ENCODE results near the gene GDPD2.

Gene GDPD2

GRCh38 chrX:70476166-70476933 is 53.2 kb downstream of the GDPD2 start:
- no peak for DNase-seq

GRCh38 chrX:70476934-70477733 is 54.0 kb downstream of the GDPD2 start:
- no peak for DNase-seq

DNA sequence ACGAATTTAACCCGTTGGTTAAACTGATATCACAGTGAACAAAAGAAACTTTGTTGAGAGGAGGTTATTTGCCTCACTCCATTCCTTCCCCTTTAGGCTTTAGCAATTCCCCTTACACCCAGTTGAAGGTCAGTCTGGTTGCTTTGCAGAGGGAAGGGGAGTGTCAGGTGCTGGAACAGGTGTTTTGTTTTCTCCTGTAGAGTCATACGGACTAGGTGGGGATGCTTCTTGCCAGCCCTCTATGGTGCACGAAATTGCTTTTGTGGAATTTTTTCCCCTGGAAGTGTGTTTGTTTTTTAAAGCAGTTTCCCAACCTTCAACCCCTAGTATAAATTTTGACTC is 54.6 kb downstream of the GDPD2 start:
- no peak for DNase-seq

DNA sequence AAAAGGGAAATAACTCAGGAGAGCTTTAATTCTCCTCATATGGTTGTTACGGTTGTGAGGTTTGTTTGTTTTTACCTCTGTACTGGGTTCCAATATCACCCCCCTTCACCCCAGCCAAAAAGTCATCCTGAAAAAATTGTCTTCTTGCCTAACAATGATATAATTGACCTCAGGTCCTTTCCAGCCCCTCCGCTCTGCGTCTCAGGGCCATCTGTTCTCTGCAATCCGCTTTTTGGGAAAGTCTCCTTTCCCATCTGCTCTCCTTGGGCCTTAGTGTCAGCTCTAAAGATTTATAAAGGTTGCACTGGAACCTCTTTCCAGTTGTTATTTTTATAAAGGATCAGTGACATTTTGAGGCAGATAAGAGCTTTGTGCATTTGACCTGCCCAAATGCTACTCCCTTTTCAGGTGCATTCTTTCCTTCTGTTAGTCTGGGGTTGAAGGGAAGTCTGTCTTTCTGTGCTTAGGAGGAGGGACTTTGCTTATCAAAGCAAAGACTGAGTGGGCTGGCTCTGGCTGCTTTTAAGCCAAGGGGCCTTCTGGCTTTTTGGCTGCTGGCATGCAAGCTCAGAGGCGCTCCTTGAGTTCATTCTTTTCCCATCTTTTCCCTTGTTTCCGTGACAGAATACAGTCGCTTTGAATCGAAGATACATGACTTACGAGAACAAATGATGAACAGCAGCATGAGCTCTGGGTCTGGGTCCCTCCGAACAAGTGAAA is 55.6 kb downstream of the GDPD2 start:
- no peak for DNase-seq

GRCh38 chrX:70479247-70479921 is 56.3 kb downstream of the GDPD2 start:
- DNase-seq = no peak

DNA sequence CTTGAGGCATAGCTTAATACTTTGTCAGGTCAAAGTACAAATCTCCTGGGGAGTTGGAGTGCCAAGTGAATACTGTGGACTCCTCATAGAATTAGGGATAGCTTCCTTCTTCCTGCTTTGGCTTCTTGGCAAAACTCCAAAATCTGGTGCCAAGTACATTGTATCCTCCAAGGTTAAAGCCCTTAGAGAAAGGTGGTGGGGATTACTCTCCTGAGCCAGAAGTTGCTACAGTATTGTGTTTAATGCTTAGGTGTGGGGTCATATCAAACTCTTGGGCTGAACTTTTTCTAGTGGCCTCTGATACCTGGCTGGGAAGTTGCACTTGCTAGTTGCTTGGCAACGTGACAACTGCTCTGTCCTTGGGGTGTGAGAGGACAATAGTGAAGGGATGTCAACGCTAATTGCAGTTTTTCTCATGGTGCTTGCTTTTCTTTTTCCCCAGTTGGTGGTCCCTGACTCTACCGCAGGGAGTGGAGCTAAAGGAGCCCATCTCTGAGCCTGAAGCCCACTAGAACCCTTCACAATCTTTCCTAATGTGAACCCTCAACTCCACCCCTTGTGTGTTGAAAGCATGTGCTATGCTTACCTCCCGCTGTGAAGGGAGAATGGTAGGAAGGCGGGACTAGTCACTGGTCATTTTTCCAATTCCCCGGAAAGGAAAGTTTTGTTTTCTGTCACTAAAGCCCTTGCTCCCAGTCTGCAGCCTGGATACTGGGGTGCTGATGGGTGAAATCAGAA is 57.0 kb downstream of the GDPD2 start:
- no peak for DNase-seq

GRCh38 chrX:70480660-70481018 is 57.5 kb downstream of the GDPD2 start:
- DNase-seq = no peak

DNA sequence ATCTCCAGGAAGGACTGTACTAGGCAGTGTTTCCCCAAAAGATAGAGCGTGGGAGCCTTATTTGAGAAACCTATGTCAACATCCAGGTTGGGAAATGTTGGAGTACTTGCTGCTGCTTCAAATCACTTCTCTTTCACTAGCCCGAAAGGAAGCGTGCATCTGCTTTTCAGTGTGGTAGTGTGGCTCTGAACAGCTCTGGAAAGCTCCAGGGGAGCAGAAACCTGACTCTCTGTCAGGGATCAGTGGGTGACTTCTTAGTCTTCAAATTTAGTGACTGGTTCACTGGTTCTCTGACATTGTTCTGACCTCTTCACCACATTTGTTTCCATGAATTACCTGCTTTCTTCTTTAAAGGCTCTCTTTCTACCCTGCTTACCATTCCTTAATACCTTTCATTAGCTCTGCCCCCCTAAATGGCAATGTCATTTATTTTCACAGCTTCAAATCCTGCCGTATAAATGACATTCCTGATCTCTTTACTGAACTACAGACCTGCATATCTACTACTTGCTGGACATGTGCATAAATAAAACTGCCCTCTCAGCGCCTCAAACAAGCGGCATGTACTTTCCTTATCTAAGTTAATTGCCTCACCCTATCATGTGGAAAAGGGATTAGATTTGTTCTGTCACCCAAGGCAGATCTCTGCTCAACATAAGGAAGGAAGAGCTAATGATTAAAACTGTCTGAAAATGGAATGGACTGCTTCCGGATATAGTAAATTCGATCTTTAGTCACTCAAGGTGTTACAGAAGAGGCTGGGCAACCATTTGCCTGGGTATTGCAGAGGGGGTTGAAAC is 58.6 kb downstream of the GDPD2 start:
- no peak for DNase-seq

DNA sequence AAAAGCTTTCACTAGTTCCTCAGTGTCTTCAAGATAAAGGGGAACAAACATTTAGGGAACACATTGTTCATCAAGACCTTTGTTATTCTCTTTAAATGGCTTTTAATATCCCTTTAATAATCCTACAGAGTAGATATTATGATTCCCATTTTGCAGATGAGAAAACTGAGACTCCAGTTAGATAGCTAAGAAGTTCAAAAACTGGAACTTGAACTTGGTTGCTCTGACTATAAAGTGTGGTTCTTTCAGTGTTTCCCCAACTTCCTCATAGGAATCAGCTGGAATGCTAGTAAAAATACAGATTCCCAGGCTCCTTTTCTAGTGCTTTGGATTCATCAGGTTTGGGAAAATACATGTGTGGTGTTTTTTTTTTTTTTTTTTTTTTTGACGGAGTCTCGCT is 59.2 kb downstream of the GDPD2 start:
- no peak for DNase-seq

Data from T-helper 1 cell (primary cell).